Measurements from ENCODE around the gene PDGFC.

GRCh38 chr4:156939139-156939538 lies 32.5 kb downstream of the PDGFC start:
- TF ChIP-seq CTCF (IDR thresholded peaks at IDR 0.05; ENCODE audit: poor library complexity) (no peak), EZH2 (IDR thresholded peaks at IDR 0.05; ENCODE audit: borderline replicate concordance) (no peak)

All from hepatocyte (in vitro differentiated cells).